ENCODE data around the gene KCNC1.

- TF ChIP-seq ZNF197 (CRISPR knock-in tag; IDR thresholded peaks at IDR 0.05; ENCODE audit: low read depth) = no peak
- no peak for TF ChIP-seq CTCF (IDR thresholded peaks at IDR 0.05 in 2 of 3, conservative IDR thresholded peaks at IDR 0.05 in 1 of 3; ENCODE audit: insufficient read depth in 2 of 3, low read depth in 1 of 3, low read length in 3 of 3)
- no peak for TF ChIP-seq SMARCC2 (IDR thresholded peaks at IDR 0.05; ENCODE audit: low read depth)
- TF ChIP-seq, protein P1, sequence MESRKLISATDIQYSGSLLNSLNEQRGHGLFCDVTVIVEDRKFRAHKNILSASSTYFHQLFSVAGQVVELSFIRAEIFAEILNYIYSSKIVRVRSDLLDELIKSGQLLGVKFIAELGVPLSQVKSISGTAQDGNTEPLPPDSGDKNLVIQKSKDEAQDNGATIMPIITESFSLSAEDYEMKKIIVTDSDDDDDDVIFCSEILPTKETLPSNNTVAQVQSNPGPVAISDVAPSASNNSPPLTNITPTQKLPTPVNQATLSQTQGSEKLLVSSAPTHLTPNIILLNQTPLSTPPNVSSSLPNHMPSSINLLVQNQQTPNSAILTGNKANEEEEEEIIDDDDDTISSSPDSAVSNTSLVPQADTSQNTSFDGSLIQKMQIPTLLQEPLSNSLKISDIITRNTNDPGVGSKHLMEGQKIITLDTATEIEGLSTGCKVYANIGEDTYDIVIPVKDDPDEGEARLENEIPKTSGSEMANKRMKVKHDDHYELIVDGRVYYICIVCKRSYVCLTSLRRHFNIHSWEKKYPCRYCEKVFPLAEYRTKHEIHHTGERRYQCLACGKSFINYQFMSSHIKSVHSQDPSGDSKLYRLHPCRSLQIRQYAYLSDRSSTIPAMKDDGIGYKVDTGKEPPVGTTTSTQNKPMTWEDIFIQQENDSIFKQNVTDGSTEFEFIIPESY (CRISPR knock-in tag; IDR thresholded peaks at IDR 0.05) = no peak
These were observed 15.6 kb downstream of the KCNC1 start for GRCh38 chr11:17750013-17750800.

Measured in K562 (cell line).